ENCODE data around the gene DMBT1. TPM values are rescaled to one million over a fixed set of nuclear protein-coding genes. Genes with fewer than 3 reads are reported as not detected.

Gene DMBT1
- total and polyA plus RNA-seq, 8 donors, result 0.19 to 81.1 (median 4.1) TPM; not detected in 1

DNA sequence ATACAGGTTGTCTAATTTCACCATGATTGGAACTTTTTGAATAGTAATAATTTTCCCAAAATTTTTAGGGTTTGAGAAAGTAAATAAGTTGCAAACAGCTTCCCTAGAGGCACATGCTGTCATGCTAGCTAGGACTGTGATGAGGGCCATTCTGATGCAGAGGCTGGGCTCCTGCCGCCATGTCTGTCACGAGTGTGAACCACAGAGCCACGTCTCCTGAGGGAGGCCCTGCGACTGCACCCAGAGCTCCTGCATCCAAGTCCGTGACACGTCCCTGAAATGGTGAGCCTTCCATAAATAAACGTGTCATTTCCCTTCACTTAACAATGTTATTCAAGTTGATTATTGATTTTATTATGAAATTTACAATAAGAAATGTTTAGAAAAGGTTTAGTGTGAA lies 99.1 kb downstream of the DMBT1 start:
- 76 to 82% (median 79%) methylated on average over 7 of the region's 7 CpGs for WGBS, 5 donors
- H3K4me1 ChIP-seq, result no peaks in the 10 kb centered on the region
- no peak overlapping the region for H3K4me3 ChIP-seq
- no peak overlapping the region for H3K27ac ChIP-seq
- no peaks in the 10 kb centered on the region for H3K9me3 ChIP-seq
- peaks cover 0 to 9% (median 0%) of the 10 kb centered on the region in 3 donors for H3K27me3 ChIP-seq
- no peaks in the 10 kb centered on the region for H3K36me3 ChIP-seq
- no peak for TF ChIP-seq POLR2AphosphoS5 (IDR thresholded peaks at IDR 0.05)
- no peak for TF ChIP-seq EP300 (IDR thresholded peaks at IDR 0.05)
- TF ChIP-seq, protein P1, sequence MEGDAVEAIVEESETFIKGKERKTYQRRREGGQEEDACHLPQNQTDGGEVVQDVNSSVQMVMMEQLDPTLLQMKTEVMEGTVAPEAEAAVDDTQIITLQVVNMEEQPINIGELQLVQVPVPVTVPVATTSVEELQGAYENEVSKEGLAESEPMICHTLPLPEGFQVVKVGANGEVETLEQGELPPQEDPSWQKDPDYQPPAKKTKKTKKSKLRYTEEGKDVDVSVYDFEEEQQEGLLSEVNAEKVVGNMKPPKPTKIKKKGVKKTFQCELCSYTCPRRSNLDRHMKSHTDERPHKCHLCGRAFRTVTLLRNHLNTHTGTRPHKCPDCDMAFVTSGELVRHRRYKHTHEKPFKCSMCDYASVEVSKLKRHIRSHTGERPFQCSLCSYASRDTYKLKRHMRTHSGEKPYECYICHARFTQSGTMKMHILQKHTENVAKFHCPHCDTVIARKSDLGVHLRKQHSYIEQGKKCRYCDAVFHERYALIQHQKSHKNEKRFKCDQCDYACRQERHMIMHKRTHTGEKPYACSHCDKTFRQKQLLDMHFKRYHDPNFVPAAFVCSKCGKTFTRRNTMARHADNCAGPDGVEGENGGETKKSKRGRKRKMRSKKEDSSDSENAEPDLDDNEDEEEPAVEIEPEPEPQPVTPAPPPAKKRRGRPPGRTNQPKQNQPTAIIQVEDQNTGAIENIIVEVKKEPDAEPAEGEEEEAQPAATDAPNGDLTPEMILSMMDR (IDR thresholded peaks at IDR 0.05), result no peak
- TF ChIP-seq POLR2A (IDR thresholded peaks at IDR 0.05), result no peak
- no peak for DNase-seq
- intact Hi-C loops (cut with DNase I; ENCODE audit: low total_unique reads), result no loop called here

DNA sequence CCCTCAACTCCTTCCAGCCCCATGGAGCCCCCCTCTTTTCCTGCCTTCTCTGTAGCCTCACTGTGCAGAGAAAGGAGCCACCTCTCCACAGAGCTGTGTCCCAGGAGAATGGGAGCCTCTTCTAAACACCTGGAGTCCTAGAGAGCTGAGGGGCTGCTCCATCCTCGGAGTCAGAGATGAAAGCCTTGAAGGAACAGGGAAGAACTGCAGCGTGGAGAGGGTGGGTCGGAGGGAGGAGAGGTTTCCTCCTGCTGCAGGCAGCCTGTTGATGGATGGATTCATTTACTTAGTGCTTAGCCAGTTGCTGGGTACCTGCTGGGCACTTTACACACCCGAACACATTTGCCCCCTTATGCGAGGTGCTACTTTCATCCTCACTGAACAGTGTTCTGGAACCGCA lies 100.1 kb downstream of the DMBT1 start:
- H3K4me1 ChIP-seq, result no peaks in the 10 kb centered on the region
- no peak for DNase-seq
- no peaks in the 10 kb centered on the region for H3K9me3 ChIP-seq
- no peaks in the 10 kb centered on the region for H3K36me3 ChIP-seq
- peaks cover 0 to 12% (median 0%) of the 10 kb centered on the region in 3 donors for H3K27me3 ChIP-seq
- H3K4me3 ChIP-seq, result no peak overlapping the region
- H3K27ac ChIP-seq, result no peak overlapping the region
- 66 to 83% (median 74%) methylated on average over 6 of the region's 6 CpGs for WGBS, 5 donors
- TF ChIP-seq POLR2AphosphoS5 (IDR thresholded peaks at IDR 0.05) (no peak), EP300 (IDR thresholded peaks at IDR 0.05) (no peak), POLR2A (IDR thresholded peaks at IDR 0.05) (no peak)
- intact Hi-C loops (cut with DNase I; ENCODE audit: low total_unique reads), result no loop called here

DNA sequence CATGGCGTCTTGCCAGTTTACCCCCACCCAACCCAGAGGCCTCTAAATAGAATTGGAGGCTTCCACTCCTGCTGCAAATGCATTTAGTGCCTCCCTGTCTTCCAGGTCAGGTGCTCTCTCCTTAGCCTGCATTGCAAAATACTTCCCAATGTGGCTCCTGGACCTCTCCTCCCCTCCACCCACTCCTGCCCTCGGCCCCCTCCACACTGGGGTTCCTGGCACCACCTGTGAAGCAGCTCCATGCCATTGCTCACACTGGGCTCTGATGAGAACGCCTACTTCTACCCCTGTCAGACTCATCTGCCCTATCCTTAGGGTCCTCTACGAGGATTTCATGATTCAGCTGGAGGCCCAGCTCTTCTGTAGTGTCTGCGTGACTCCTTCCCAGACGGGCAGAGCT lies 101.7 kb downstream of the DMBT1 start:
- TF ChIP-seq, protein P1 (IDR thresholded peaks at IDR 0.05), result no peak
- TF ChIP-seq POLR2AphosphoS5 (IDR thresholded peaks at IDR 0.05) (no peak), EP300 (IDR thresholded peaks at IDR 0.05) (no peak), POLR2A (IDR thresholded peaks at IDR 0.05) (no peak)
- Histone ChIP-seq H3K36me3 (no peaks in the 10 kb centered on the region), H3K9me3 (no peaks in the 10 kb centered on the region), H3K27me3 (peaks cover 0 to 15% (median 0%) of the 10 kb centered on the region in 3 donors), H3K4me3 (no peak overlapping the region), H3K27ac (no peak overlapping the region), H3K4me1 (no peaks in the 10 kb centered on the region)
- intact Hi-C loops (cut with DNase I; ENCODE audit: low total_unique reads), result no loop called here
- 61 to 76% (median 64%) methylated on average over 6 of the region's 6 CpGs for WGBS, 5 donors
- no peak for DNase-seq

DNA sequence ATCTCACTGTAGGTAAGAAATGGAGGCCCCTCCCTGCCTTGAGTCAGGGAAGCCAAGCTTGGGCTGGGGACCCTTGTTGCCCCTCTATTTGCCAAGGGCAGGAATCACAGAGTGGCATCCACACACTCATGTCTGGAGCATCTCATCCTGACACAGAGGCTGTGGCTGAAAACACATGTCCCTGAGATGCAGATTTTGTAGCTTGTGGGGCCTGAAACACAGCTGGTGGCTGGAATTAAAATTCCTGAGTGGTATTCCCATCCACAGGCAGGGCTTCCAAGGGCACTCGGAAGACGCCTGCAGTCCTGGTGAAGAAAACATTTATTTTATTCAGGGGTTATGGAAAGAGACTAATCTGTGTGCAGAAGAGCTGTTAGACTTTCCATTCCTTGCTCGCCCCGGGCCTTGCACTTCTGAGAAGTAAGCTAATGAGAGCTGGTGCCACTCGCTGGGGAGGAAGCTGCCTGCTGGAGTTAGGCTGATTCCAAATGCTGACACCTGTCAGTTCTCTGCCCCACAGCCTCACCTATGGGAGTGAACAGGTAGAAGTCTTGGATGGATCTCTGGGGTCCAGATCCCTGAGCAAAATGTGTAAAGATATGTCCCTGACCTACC lies 103.1 kb downstream of the DMBT1 start:
- no peaks in the 10 kb centered on the region for H3K9me3 ChIP-seq
- no peak for TF ChIP-seq POLR2AphosphoS5 (IDR thresholded peaks at IDR 0.05)
- no peak for TF ChIP-seq POLR2A (IDR thresholded peaks at IDR 0.05)
- TF ChIP-seq EP300 (IDR thresholded peaks at IDR 0.05), result no peak
- TF ChIP-seq, protein P1 (IDR thresholded peaks at IDR 0.05), result no peak
- no peaks in the 10 kb centered on the region for H3K4me1 ChIP-seq
- H3K27me3 ChIP-seq, result peaks cover 0 to 19% (median 0%) of the 10 kb centered on the region in 3 donors
- H3K27ac ChIP-seq, result no peak overlapping the region
- WGBS, 5 donors, result 80 to 84% (median 84%) methylated on average over 5 of the region's 5 CpGs
- H3K36me3 ChIP-seq, result no peaks in the 10 kb centered on the region
- intact Hi-C loops (cut with DNase I; ENCODE audit: low total_unique reads), result no loop called here
- no peak overlapping the region for H3K4me3 ChIP-seq
- no peak for DNase-seq

DNA sequence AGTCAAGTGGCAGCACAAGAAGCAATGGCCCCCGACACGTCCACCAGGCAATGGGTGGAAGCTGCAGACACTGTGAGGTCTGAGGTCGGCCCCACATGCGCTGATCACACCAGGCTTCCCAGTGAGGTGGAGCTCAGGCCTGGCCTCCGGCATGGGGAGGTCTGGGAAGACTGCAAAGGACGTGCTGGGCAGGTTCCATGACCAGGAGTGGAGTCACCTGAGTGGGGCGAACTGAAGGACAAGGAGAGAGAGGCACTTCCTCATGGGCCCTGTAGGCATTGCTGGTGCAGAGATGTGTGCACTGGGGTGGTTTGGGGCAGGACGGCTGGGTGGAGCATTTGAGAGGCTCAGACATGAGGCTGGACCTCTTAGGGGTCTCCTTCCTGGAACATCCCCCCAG lies 103.9 kb downstream of the DMBT1 start:
- Histone ChIP-seq H3K4me1 (no peaks in the 10 kb centered on the region), H3K36me3 (no peaks in the 10 kb centered on the region), H3K27me3 (peaks cover 0 to 19% (median 0%) of the 10 kb centered on the region in 3 donors), H3K9me3 (no peaks in the 10 kb centered on the region), H3K27ac (no peak overlapping the region), H3K4me3 (no peak overlapping the region)
- no peak for TF ChIP-seq EP300 (IDR thresholded peaks at IDR 0.05)
- TF ChIP-seq, protein P1 (IDR thresholded peaks at IDR 0.05), result no peak
- TF ChIP-seq POLR2A (IDR thresholded peaks at IDR 0.05), result no peak
- TF ChIP-seq POLR2AphosphoS5 (IDR thresholded peaks at IDR 0.05), result no peak
- intact Hi-C loops (cut with DNase I; ENCODE audit: low total_unique reads), result no loop called here
- no peak for DNase-seq
- 73 to 82% (median 79%) methylated on average over 7 to 8 of the region's 8 CpGs for WGBS, 5 donors

All from stomach (tissue), 9 donors.